Keratinocyte (primary cell): Measurements from ENCODE around the gene ADGRL3. TPM values are rescaled to one million over a fixed set of nuclear protein-coding genes. Genes with fewer than 3 reads are reported as not detected.

Source experiments
- DNase-seq: peaks from one replicate; pipeline ENCODE4 v3.0.0-alpha.2; 2011; ENCODE audit warnings: low read depth, missing footprints, low spot score
- FAIRE-seq: peaks from 2 replicates; lab custom pipeline; 2011; peaks lifted over from hg19 to GRCh38; lab: Jason Lieb, UNC
- H2AFZ ChIP-seq: 2 replicates; pipeline ENCODE4 v1.6.0; 2012; ENCODE audit warnings: low read length, control low read depth, inconsistent platforms; ENCODE audit not compliant: control insufficient read depth
- H3K27ac ChIP-seq: 2 replicates; pipeline ENCODE4 v1.5.1; 2011; ENCODE audit warnings: low read length; ENCODE audit not compliant: control insufficient read depth, insufficient read depth
- H3K27me3 ChIP-seq: 3 replicates; pipeline ENCODE4 v1.6.0; 2011; ENCODE audit warnings: low read length; ENCODE audit not compliant: control insufficient read depth, insufficient read depth; ENCODE audit errors: extremely low read depth
- H3K36me3 ChIP-seq, 2 experiments: 2 replicates in 1 of 2; 3 replicates in 1 of 2; pipeline ENCODE4 v1.5.1; 2011; ENCODE audit warnings: low read length in 2 of 2, mild to moderate bottlenecking in 1 of 2; ENCODE audit not compliant: control insufficient read depth in 2 of 2, insufficient read depth in 2 of 2; ENCODE audit errors: extremely low read depth in 1 of 2
- H3K4me1 ChIP-seq: 3 replicates; pipeline ENCODE4 v1.5.1; 2011; ENCODE audit warnings: low read length; ENCODE audit not compliant: control insufficient read depth, insufficient read depth; ENCODE audit errors: extremely low read depth
- H3K4me2 ChIP-seq: 3 replicates; pipeline ENCODE4 v1.6.0; 2011; ENCODE audit warnings: low read depth, low read length; ENCODE audit not compliant: control insufficient read depth, insufficient read depth; ENCODE audit errors: extremely low read depth
- H3K4me3 ChIP-seq, 3 experiments: fragments of 200-600 bp in 1 of 3; sonication (generic) in 1 of 3; 2 replicates in 2 of 3; 3 replicates in 1 of 3; pipeline ENCODE4 v1.5.1; 2011 to 2016; ENCODE audit warnings: low read length in 3 of 3, mild to moderate bottlenecking in 3 of 3, control low read depth in 2 of 3, inconsistent platforms in 1 of 3, low read depth in 1 of 3, mixed read lengths in 1 of 3, mixed run types in 1 of 3, moderate library complexity in 1 of 3; ENCODE audit not compliant: control insufficient read depth in 2 of 3, insufficient read depth in 2 of 3; ENCODE audit errors: extremely low read depth in 1 of 3
- H3K79me2 ChIP-seq: 2 replicates; pipeline ENCODE4 v1.6.0; 2012; ENCODE audit warnings: low read length; ENCODE audit not compliant: control insufficient read depth, insufficient read depth
- H3K9ac ChIP-seq: 3 replicates; pipeline ENCODE4 v1.6.0; 2011; ENCODE audit warnings: low read length; ENCODE audit not compliant: control insufficient read depth, insufficient read depth; ENCODE audit errors: extremely low read depth
- H3K9me1 ChIP-seq: 3 replicates; pipeline ENCODE4 v1.6.0; 2011; ENCODE audit warnings: low read length; ENCODE audit not compliant: control insufficient read depth, insufficient read depth; ENCODE audit errors: extremely low read depth
- H3K9me3 ChIP-seq: 2 replicates; pipeline ENCODE4 v1.5.1; 2012; ENCODE audit warnings: low read depth, low read length; ENCODE audit not compliant: control insufficient read depth
- H4K20me1 ChIP-seq: 3 replicates; pipeline ENCODE4 v1.6.0; 2011; ENCODE audit warnings: low read length; ENCODE audit not compliant: control insufficient read depth, insufficient read depth; ENCODE audit errors: extremely low read depth
- CTCF ChIP-seq, 3 experiments: IDR thresholded peaks in 1 of 3; conservative IDR thresholded peaks in 1 of 3; optimal IDR thresholded peaks in 1 of 3; 2 replicates in 2 of 3; 3 replicates in 1 of 3; pipeline versions ENCODE3 to v1.5.1; 2011; ENCODE audit warnings: low read length in 3 of 3, mild to moderate bottlenecking in 3 of 3, moderate library complexity in 2 of 3, control low read depth in 1 of 3, inconsistent platforms in 1 of 3; ENCODE audit not compliant: insufficient read depth in 2 of 3; ENCODE audit errors: extremely low read depth in 1 of 3
- EZH2 ChIP-seq: IDR thresholded peaks from one replicate; pipeline ENCODE4 v1.6.1; 2012; ENCODE audit warnings: inconsistent platforms, mild to moderate bottlenecking, low read length, moderate library complexity
- dilution Hi-C: fragments of 300-500 bp; cut with MboI; formaldehyde crosslinking; loops from one replicate; pipeline ENCODE4 v1.7.0; 2020; ENCODE audit warnings: low sequenced_read_pairs; ENCODE audit not compliant: extremely low pct_ligation_motif_present
- polyA plus RNA-seq, 5 experiments: library from polyadenylated mRNA; depleted of rRNA in 3 of 5; stranded (reverse) in 3 of 5; stranded (forward) in 1 of 5; unstranded in 1 of 5; fragments of >200 nt; gene quantifications; 1 replicate in 1 of 5; 2 replicates in 3 of 5; 3 replicates in 1 of 5; pipeline versions ENCODE4 v1.2.1 to v1.2.3, GENCODE V29; 2011 to 2012; ENCODE audit warnings: missing spikeins in 2 of 5, low read depth in 1 of 5, low replicate concordance in 1 of 5

ADGRL3 gene
- polyA plus RNA-seq, 1 donor (not counting 4 experiments of a cell fraction or from before 2014, with no cell fraction given), result 0.18 TPM

GRCh38 chr4:61473306-61473705 is 273.2 kb downstream of the ADGRL3 start:
- FAIRE-seq (no peak), DNase-seq (no peak)
- Histone ChIP-seq H3K36me3 (no peaks in the 10 kb centered on the region), H3K9ac (no peak overlapping the region), H3K4me2 (no peak overlapping the region), H2AFZ (peak overlapping the region; percentile 4), H3K79me2 (no peaks in the 10 kb centered on the region), H4K20me1 (no peaks in the 10 kb centered on the region), H3K9me3 (no peaks in the 10 kb centered on the region), H3K4me1 (peaks cover 16% of the 10 kb centered on the region), H3K9me1 (no peaks in the 10 kb centered on the region), H3K27me3 (no peaks in the 10 kb centered on the region), H3K27ac (no peak overlapping the region), H3K4me3 (no peak overlapping the region)
- TF ChIP-seq CTCF (optimal IDR thresholded peaks at IDR 0.05 in 1 of 3, IDR thresholded peaks at IDR 0.05 in 1 of 3, conservative IDR thresholded peaks at IDR 0.05 in 1 of 3; ENCODE audit: extremely low read depth in 1 of 3, insufficient read depth in 2 of 3, low read length in 3 of 3) (no peak), EZH2 (no peak)
- dilution Hi-C loops, result no loop called here

DNA sequence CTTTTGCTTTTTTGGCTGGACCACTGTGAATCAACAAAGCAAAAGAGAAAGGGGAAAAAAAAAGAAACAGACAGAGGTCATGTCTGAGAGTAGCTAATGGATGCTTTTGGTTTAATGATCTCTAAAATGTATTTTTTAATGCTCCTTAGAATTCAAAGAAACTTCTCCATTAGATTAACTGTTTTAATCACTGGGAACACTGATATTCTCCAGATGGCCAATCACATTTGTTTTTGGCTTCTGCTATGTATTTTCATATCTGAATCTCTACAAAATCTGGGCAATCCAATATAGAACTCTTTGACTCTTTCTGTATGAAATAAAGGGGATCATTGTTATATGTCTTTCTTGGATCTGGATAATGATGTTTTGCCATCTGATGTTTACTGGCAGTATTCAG is 278.2 kb downstream of the ADGRL3 start:
- no peaks in the 10 kb centered on the region for H3K27me3 ChIP-seq
- DNase-seq (no peak), FAIRE-seq (no peak)
- H3K4me3 ChIP-seq, result no peak overlapping the region
- no peaks in the 10 kb centered on the region for H4K20me1 ChIP-seq
- no peak overlapping the region for H3K27ac ChIP-seq
- H3K9me1 ChIP-seq, result no peaks in the 10 kb centered on the region
- no peak for TF ChIP-seq EZH2
- TF ChIP-seq CTCF (optimal IDR thresholded peaks at IDR 0.05 in 1 of 3, IDR thresholded peaks at IDR 0.05 in 1 of 3, conservative IDR thresholded peaks at IDR 0.05 in 1 of 3; ENCODE audit: extremely low read depth in 1 of 3, insufficient read depth in 2 of 3, low read length in 3 of 3), result no peak
- H2AFZ ChIP-seq, result no peak overlapping the region
- no peak overlapping the region for H3K4me2 ChIP-seq
- H3K4me1 ChIP-seq, result no peaks in the 10 kb centered on the region
- no peaks in the 10 kb centered on the region for H3K79me2 ChIP-seq
- H3K9ac ChIP-seq, result no peak overlapping the region
- dilution Hi-C loops, result no loop called here
- no peaks in the 10 kb centered on the region for H3K9me3 ChIP-seq
- no peaks in the 10 kb centered on the region for H3K36me3 ChIP-seq
